Activated CD4-positive, alpha-beta T cell treated with anti-CD3 and anti-CD28 coated beads, Interleukin-2, amount 50 U/mL, for 1 hour (primary cell): ENCODE measurements around the gene HPN.
A peak's percentile ranks its signal among the peaks of the same experiment; 100 is the strongest.
"Not testable (repeated sequence)": the region's sequence is repeated elsewhere in the genome, so short reads cannot be mapped to it uniquely, and the experiment has no call there.

ENCODE experiments used
- DNase-seq: peaks from one replicate; pipeline ENCODE4 v3.0.0-alpha.2; 2020

The HPN gene

GRCh38 chr19:35041548-35042055 is at the start of gene HPN:
TSS of gene HPN (plus strand) at chr19:35041721. CDS start at chr19:35042507, 786 bp downstream.
- no peak for DNase-seq

- DNase-seq: not testable (repeated sequence)
Observed at GRCh38 chr19:34992582-34992981, 48.9 kb upstream of the HPN start.

GRCh38 chr19:34994286-34994642 is 47.3 kb upstream of the HPN start:
- DNase-seq: no peak

- no peak for DNase-seq
Observed at GRCh38 chr19:34994643-34995541, 46.6 kb upstream of the HPN start.

GRCh38 chr19:34995551-34995950 is 46.0 kb upstream of the HPN start:
- DNase-seq: no peak

- no peak for DNase-seq
Observed at GRCh38 chr19:34997071-34997617, 44.4 kb upstream of the HPN start.

- not testable (repeated sequence) for DNase-seq
Observed at GRCh38 chr19:34998224-34998623, 43.3 kb upstream of the HPN start.

- DNase-seq: no peak
Observed at GRCh38 chr19:34998777-34999497, 42.6 kb upstream of the HPN start.

GRCh38 chr19:34999498-35000337 is 41.8 kb upstream of the HPN start, which contains the start of gene GRAMD1A:
TSS of gene GRAMD1A (plus strand) at chr19:35000323. CDS start at chr19:35000479, 156 bp downstream.
- peak; percentile 67 for DNase-seq

- no peak for DNase-seq
Observed at GRCh38 chr19:35000338-35000646, 41.2 kb upstream of the HPN start.

- peak; percentile 61 for DNase-seq
Observed at GRCh38 chr19:35000647-35001501, 40.6 kb upstream of the HPN start.

- no peak for DNase-seq
Observed at GRCh38 chr19:35002037-35002535, 39.4 kb upstream of the HPN start.

- DNase-seq: no peak
Observed at GRCh38 chr19:35004517-35005255, 36.8 kb upstream of the HPN start.

GRCh38 chr19:35005256-35005977 is 36.1 kb upstream of the HPN start:
- no peak for DNase-seq

GRCh38 chr19:35006007-35006341 is 35.5 kb upstream of the HPN start:
- DNase-seq: not testable (repeated sequence)

GRCh38 chr19:35006342-35006998 is 35.1 kb upstream of the HPN start:
- DNase-seq: no peak

- no peak for DNase-seq
Observed at GRCh38 chr19:35006999-35007365, 34.5 kb upstream of the HPN start.

GRCh38 chr19:35007427-35007826 is 34.1 kb upstream of the HPN start:
- not testable (repeated sequence) for DNase-seq

- no peak for DNase-seq
Observed at GRCh38 chr19:35008891-35009341, 32.6 kb upstream of the HPN start.
